PC-3 (cell line): Measurements from ENCODE around the gene WSCD2. TPM values are rescaled to one million over a fixed set of nuclear protein-coding genes. Genes with fewer than 3 reads are reported as not detected.

Source experiments
- ATAC-seq: fragments of 200-7000 bp; cut with Tn5 transposase; 2 replicates; pipeline ENCODE4 v1.9.1; 2020; ENCODE audit warnings: mild to moderate bottlenecking, moderate library complexity
- BruUV-seq: library from RNA; stranded (reverse); fragments of 400-500 nt; replicated peaks from 2 replicates; lab custom pipeline; 2021; lab: Mats Ljungman, UMichigan
- CTCF ChIA-PET: fragments of 300-600 bp; sonication (Branson Sonifier 250); formaldehyde crosslinking; loops from one replicate; lab custom pipeline; 2022; ENCODE audit warnings: antibody characterized with exemption; lab: Charles Lee
- POLR2A ChIA-PET: fragments of 300-600 bp; sonication (Branson Sonifier 250); formaldehyde crosslinking; loops from one replicate; lab custom pipeline; 2022; ENCODE audit warnings: antibody characterized with exemption; ENCODE audit not compliant: unreplicated experiment; lab: Charles Lee
- DNase-seq: peaks from one replicate; pipeline ENCODE4 v3.0.0-alpha.2; 2015
- H2AFZ ChIP-seq: fragments of 300-600 bp; sonication (generic); 2 replicates; pipeline ENCODE4 v1.6.0; 2016; ENCODE audit warnings: antibody characterized with exemption, low read length
- H3F3A ChIP-seq: fragments of 300-600 bp; sonication (generic); one replicate; pipeline ENCODE4 v1.6.0; 2017; ENCODE audit warnings: antibody characterized with exemption, low read length, control low read depth, mild to moderate bottlenecking; ENCODE audit not compliant: unreplicated experiment
- H3K27ac ChIP-seq: fragments of 300-600 bp; sonication (generic); 2 replicates; pipeline ENCODE4 v1.5.1; 2016; ENCODE audit warnings: mild to moderate bottlenecking, low read length
- H3K27me3 ChIP-seq: fragments of 300-600 bp; sonication (generic); 2 replicates; pipeline ENCODE4 v1.6.1; 2016; ENCODE audit warnings: low read length, mixed read lengths
- H3K36me3 ChIP-seq: fragments of 300-600 bp; sonication (generic); 2 replicates; pipeline ENCODE4 v1.6.1; 2016; ENCODE audit warnings: low read depth, mixed run types, low read length, mixed read lengths
- H3K4me1 ChIP-seq: fragments of 300-600 bp; sonication (generic); 2 replicates; pipeline ENCODE4 v1.5.1; 2016; ENCODE audit warnings: low read length; ENCODE audit not compliant: insufficient read depth
- H3K4me2 ChIP-seq: fragments of 300-600 bp; sonication (generic); 2 replicates; pipeline ENCODE4 v1.6.0; 2016; ENCODE audit warnings: low read length
- H3K4me3 ChIP-seq: fragments of 300-600 bp; sonication (generic); 2 replicates; pipeline ENCODE4 v1.5.1; 2016; ENCODE audit warnings: mild to moderate bottlenecking, low read length, mixed read lengths
- H3K79me2 ChIP-seq: fragments of 300-600 bp; sonication (generic); 2 replicates; pipeline ENCODE4 v1.6.1; 2017; ENCODE audit warnings: low read length, mixed read lengths
- H3K9ac ChIP-seq: fragments of 300-600 bp; sonication (generic); 2 replicates; pipeline ENCODE4 v1.6.0; 2016; ENCODE audit warnings: mild to moderate bottlenecking, low read length
- H3K9me2 ChIP-seq: fragments of 300-600 bp; sonication (generic); replicated peaks from 2 replicates; pipeline ENCODE4 v1.6.1; 2016; ENCODE audit warnings: mixed run types, low read length, mixed read lengths
- H3K9me3 ChIP-seq: fragments of 300-600 bp; sonication (generic); 2 replicates; pipeline ENCODE4 v1.6.1; 2016; ENCODE audit warnings: low read length, mixed read lengths
- H4K20me1 ChIP-seq: fragments of 300-600 bp; sonication (generic); 2 replicates; pipeline ENCODE4 v1.6.1; 2016; ENCODE audit warnings: low read length, mixed read lengths
- EZH2 ChIP-seq: fragments of 300-600 bp; sonication (generic); IDR thresholded peaks from one replicate; pipeline ENCODE4 v1.6.1; 2017; ENCODE audit warnings: antibody characterized with exemption, mild to moderate bottlenecking, low read length; ENCODE audit not compliant: unreplicated experiment
- EZH2phosphoT487 ChIP-seq: fragments of 300-600 bp; sonication (generic); IDR thresholded peaks from 2 replicates; pipeline ENCODE4 v1.6.1; 2018; ENCODE audit warnings: mild to moderate bottlenecking, antibody characterized with exemption, low read length, borderline replicate concordance
- intact Hi-C: fragments of 100-400 bp; cut with micrococcal nuclease; formaldehyde crosslinking; loops from 2 replicates; pipeline ENCODE4 v1.9.0; 2023
- total RNA-seq: library from RNA; depleted of rRNA; stranded (reverse); fragments of >200 nt; gene quantifications from 2 replicates; pipeline ENCODE4 v1.2.3, GENCODE V29; 2014
- TF ChIP-seq, protein P1 (sequence below): fragments of 300-600 bp; sonication (generic); conservative IDR thresholded peaks from 2 replicates; pipeline ENCODE4 v1.5.1; 2017; ENCODE audit warnings: antibody characterized with exemption, low read depth, mild to moderate bottlenecking, low read length

Gene WSCD2
- total RNA-seq, 1 experiment from 2014 or later: not detected

DNA sequence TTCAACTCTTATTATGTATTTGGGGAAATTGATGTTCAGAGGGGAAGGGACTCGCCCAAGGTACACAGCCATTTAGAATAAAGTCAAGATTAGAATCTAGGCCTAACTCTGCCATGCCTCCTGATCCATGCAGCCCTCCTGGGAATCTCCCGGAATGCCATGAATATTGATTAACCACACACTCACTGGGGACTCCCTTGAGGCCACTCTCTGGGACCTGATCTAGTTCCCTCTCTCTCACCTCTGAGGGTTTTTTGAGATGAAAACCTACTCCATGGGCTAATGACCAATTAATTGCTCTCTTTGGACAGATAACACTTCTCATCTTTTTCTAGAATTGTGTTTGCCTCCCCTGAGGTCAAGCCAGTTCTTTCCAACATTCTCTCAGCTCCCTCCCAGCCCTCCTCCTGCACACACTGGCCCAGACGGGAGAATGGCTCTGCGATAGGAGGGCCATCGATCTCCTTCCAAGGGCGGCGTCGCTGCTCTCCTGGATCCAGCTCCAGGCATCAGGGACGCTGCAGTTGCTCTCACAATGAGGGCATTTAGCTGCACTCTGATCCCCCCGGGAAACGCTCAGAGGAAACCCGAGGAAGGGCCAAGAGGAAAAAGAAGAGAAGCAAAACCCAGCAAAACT, 22.6 kb downstream of the WSCD2 start:
- DNase-seq (no peak), ATAC-seq (no peak)
- Histone ChIP-seq H3K36me3 (no peaks in the 10 kb centered on the region), H3K9me2 (no peaks in the 10 kb centered on the region), H3K4me3 (no peak overlapping the region), H3K9me3 (no peaks in the 10 kb centered on the region), H3K79me2 (no peaks in the 10 kb centered on the region), H3F3A (no peaks in the 10 kb centered on the region), H3K27ac (no peak overlapping the region), H3K4me2 (no peak overlapping the region), H2AFZ (no peak overlapping the region), H3K4me1 (no peaks in the 10 kb centered on the region), H3K9ac (no peak overlapping the region), H3K27me3 (peaks cover 73% of the 10 kb centered on the region), H4K20me1 (no peaks in the 10 kb centered on the region)
- no TSS peak for BruUV-seq
- ChIA-PET CTCF (no interaction called here), POLR2A (no interaction called here)
- intact Hi-C loops: no loop called here
- no peak for TF ChIP-seq EZH2
- TF ChIP-seq EZH2phosphoT487: no peak
- TF ChIP-seq, protein P1, sequence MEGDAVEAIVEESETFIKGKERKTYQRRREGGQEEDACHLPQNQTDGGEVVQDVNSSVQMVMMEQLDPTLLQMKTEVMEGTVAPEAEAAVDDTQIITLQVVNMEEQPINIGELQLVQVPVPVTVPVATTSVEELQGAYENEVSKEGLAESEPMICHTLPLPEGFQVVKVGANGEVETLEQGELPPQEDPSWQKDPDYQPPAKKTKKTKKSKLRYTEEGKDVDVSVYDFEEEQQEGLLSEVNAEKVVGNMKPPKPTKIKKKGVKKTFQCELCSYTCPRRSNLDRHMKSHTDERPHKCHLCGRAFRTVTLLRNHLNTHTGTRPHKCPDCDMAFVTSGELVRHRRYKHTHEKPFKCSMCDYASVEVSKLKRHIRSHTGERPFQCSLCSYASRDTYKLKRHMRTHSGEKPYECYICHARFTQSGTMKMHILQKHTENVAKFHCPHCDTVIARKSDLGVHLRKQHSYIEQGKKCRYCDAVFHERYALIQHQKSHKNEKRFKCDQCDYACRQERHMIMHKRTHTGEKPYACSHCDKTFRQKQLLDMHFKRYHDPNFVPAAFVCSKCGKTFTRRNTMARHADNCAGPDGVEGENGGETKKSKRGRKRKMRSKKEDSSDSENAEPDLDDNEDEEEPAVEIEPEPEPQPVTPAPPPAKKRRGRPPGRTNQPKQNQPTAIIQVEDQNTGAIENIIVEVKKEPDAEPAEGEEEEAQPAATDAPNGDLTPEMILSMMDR: no peak

- POLR2A ChIA-PET: no interaction called here
- Histone ChIP-seq H4K20me1 (no peaks in the 10 kb centered on the region), H3K27me3 (peaks cover 71% of the 10 kb centered on the region), H3K9me3 (no peaks in the 10 kb centered on the region), H3K36me3 (no peaks in the 10 kb centered on the region), H3K27ac (no peak overlapping the region), H3K79me2 (no peaks in the 10 kb centered on the region), H3K4me3 (no peak overlapping the region), H3K9ac (no peak overlapping the region), H3F3A (no peaks in the 10 kb centered on the region), H2AFZ (no peak overlapping the region), H3K9me2 (no peaks in the 10 kb centered on the region), H3K4me2 (no peak overlapping the region), H3K4me1 (no peaks in the 10 kb centered on the region)
- TF ChIP-seq EZH2 (no peak), EZH2phosphoT487 (no peak)
- TF ChIP-seq, protein P1: no peak
- intact Hi-C loops: no loop called here
- BruUV-seq: no TSS peak
- CTCF ChIA-PET: no interaction called here
- ATAC-seq: no peak
- no peak for DNase-seq
Measured at GRCh38 chr12:108152170-108152538, 23.1 kb downstream of the WSCD2 start.

- BruUV-seq: no TSS peak
- ATAC-seq (no peak), DNase-seq (no peak)
- no peaks in the 10 kb centered on the region for H3K36me3 ChIP-seq
- TF ChIP-seq, protein P1: no peak
- no peaks in the 10 kb centered on the region for H4K20me1 ChIP-seq
- ChIA-PET CTCF (no interaction called here), POLR2A (no interaction called here)
- no peaks in the 10 kb centered on the region for H3K4me1 ChIP-seq
- intact Hi-C loops: no loop called here
- no peaks in the 10 kb centered on the region for H3F3A ChIP-seq
- H2AFZ ChIP-seq: no peak overlapping the region
- no peak overlapping the region for H3K9ac ChIP-seq
- peaks cover 41% of the 10 kb centered on the region for H3K27me3 ChIP-seq
- H3K79me2 ChIP-seq: no peaks in the 10 kb centered on the region
- H3K4me3 ChIP-seq: no peak overlapping the region
- H3K4me2 ChIP-seq: no peak overlapping the region
- no peaks in the 10 kb centered on the region for H3K9me3 ChIP-seq
- no peaks in the 10 kb centered on the region for H3K9me2 ChIP-seq
- no peak overlapping the region for H3K27ac ChIP-seq
Measured at GRCh38 chr12:108156717-108157116, 27.6 kb downstream of the WSCD2 start.
